Endometrial microvascular endothelial cells (primary cell): ENCODE data around the gene OR11H7. TPM values are rescaled to one million over a fixed set of nuclear protein-coding genes. Genes with fewer than 3 reads are reported as not detected.
"Not testable (repeated sequence)": the region's sequence is repeated elsewhere in the genome, so short reads cannot be mapped to it uniquely, and the experiment has no call there.

Experiments
- in situ Hi-C: cut with HindIII; loops from 2 replicates; pipeline ENCODE4 v1.10.0; 2017; ENCODE audit warnings: low sequenced_read_pairs, low pct_unique_long_range_greater_than_20kb; ENCODE audit errors: inconsistent ontology term
- total RNA-seq: library from RNA; depleted of rRNA; stranded (reverse); fragments of >200 nt; gene quantifications from one replicate; pipeline ENCODE4 v1.2.3, GENCODE V29; 2015; ENCODE audit errors: inconsistent ontology term

The OR11H7 gene
- total RNA-seq, 1 donor from 2014 or later: not detected

DNA sequence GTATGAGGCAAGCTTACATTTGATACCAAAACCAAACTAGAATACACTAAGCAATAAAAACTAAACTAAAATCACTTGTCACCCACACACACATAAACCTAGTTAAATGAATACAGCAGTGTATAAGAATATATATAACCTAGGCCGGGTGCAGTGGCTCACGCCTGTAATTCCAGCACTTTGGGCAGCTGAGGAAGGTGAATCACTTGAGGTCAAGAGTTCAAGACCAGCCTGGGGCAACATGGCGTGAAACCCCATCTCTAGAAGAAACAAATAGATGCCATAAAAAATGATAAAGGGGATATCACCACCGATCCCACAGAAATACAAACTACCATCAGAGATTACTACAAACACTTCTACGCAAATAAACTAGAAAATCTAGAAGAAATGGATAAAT, 35.6 kb downstream of the OR11H7 start:
- in situ Hi-C loops: not testable (repeated sequence)

DNA sequence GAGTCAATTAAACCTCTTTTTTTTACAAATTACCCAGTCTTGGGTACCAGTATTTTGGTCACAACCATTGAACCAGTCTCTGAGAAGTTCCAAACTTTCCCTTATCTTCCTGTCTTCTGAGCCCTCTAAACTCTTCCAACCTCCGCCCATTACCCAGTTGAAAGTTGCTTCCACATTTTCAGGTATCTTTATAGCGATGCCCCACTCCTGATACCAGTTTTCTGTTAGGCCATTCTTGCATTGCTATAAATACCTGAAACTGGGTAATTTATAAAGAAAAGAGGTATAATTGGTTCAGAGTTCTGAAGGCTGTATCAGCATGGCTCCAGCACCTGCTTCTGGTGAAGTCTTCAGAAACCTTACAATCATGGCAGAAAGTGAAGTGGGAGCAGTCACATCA, 45.3 kb downstream of the OR11H7 start:
- in situ Hi-C loops: no loop called here

DNA sequence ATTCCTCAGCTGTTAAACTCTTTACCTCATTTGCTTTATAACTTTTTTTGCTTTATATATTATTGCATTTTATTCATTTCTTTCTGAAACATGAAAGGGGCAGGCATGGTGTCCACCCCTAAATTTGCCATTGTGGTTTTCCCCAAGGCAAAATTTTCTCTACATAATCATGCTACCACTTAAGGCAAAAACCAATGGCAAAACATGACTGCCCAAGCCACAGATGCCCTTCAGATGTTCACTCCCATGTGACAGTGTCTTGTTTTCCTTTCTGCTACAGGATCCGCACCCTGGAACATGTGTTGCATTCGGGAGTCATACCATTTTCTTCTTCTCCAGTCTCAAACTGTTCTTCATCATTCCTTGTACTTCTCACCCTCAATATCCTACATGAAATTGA, 48.6 kb downstream of the OR11H7 start:
- in situ Hi-C loops: no loop called here

DNA sequence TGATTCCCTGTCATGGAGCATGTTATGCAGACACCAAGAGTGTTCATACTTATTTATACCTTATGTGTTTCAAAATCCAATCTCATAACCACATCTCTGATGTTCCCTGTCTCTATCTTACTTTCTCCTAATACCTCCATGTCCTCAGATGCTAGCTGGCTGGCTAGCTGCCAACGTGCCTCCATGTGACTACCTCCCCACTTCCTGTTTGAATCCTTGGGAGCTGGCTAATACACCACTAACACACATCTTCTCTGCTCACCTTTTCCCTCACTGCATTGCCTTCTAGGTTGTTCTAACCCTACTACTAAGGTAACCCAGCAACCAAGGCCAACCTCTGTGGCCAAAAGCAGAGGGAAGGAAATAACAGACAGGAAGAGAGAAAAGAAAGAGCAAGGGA, 49.6 kb downstream of the OR11H7 start:
- in situ Hi-C loops: no loop called here

DNA sequence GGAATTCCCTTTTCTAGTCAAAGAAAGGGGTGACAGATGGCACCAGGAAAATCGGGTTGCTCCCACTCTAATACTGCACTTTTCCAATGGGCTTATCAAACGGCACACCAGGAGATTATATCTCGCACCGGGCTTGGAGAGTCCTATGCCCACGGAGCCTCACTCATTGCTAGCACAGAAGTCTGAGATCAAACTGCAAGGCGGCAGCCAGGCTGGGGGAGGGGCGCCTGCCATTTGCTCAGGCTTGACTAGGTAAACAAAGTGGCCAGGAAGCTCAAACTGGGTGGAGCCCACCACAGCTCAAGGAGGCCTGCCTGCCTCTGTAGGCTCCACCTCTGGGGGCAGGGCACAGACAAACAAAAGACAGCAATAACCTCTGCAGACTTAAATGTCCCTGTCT, 51.5 kb downstream of the OR11H7 start:
- in situ Hi-C loops: not testable (repeated sequence)

Other genes with a start within 250 kb of the OR11H7 start
- gene OR4Q2, start 226.8 kb upstream of the OR11H7 start, total RNA-seq: not detected
- gene OR4K14, start 209.7 kb upstream of the OR11H7 start, total RNA-seq: not detected
- not detected for gene OR4K13, start 192.9 kb upstream of the OR11H7 start, total RNA-seq
- not detected for gene OR4L1, start 168.9 kb upstream of the OR11H7 start, total RNA-seq
- not detected for gene OR4K17, start 118.2 kb upstream of the OR11H7 start, total RNA-seq
- gene OR4N5, start 90.2 kb upstream of the OR11H7 start, total RNA-seq: not detected
- not detected for gene OR11G2, start 38.1 kb upstream of the OR11H7 start, total RNA-seq
- not detected for gene OR11H6, start 5.3 kb upstream of the OR11H7 start, total RNA-seq
- gene OR11H4, start 10.3 kb downstream of the OR11H7 start, total RNA-seq: not detected
- gene TTC5, start 77.0 kb downstream of the OR11H7 start, total RNA-seq: 15.5 TPM
- 42.7 TPM for gene CCNB1IP1, start 104.3 kb downstream of the OR11H7 start, total RNA-seq
- gene PARP2, start 114.7 kb downstream of the OR11H7 start, total RNA-seq: 9.9 TPM
- 15.3 TPM for gene TEP1, start 184.5 kb downstream of the OR11H7 start, total RNA-seq
- gene KLHL33, start 207.2 kb downstream of the OR11H7 start, total RNA-seq: not detected
- 55.3 TPM for gene OSGEP, start 225.8 kb downstream of the OR11H7 start, total RNA-seq
- gene APEX1, start 226.2 kb downstream of the OR11H7 start, total RNA-seq: 240 TPM
- gene PIP4P1, start 232.5 kb downstream of the OR11H7 start, total RNA-seq: 10.4 TPM
- gene PNP, start 240.4 kb downstream of the OR11H7 start, total RNA-seq: 284 TPM